Measurements from ENCODE around the gene POMGNT1. TPM values are rescaled to one million over a fixed set of nuclear protein-coding genes. Genes with fewer than 3 reads are reported as not detected.

POMGNT1 gene
- total RNA-seq, 1 experiment from 2014 or later: 62.5 TPM

DNA sequence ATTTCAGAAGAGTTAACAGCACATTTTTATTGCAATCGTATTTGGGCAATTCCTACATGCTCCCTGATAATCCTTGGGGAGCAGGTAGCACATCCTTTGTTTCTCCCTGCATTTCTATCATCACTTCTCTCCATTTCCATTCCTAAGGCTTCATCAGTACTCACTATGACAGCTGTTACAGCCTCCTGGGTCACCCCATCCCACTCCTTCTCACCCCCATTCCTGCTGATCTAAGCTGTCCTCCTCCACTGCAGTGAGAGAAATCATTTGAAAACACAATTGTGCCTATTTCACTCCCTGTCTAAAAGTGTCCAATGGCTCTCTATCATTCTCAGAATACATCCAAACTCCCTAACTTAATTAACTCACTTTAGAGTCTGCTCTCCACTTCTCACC, 40.3 kb downstream of the POMGNT1 start:
- DNase-seq (ENCODE audit: low read depth): no peak

DNA sequence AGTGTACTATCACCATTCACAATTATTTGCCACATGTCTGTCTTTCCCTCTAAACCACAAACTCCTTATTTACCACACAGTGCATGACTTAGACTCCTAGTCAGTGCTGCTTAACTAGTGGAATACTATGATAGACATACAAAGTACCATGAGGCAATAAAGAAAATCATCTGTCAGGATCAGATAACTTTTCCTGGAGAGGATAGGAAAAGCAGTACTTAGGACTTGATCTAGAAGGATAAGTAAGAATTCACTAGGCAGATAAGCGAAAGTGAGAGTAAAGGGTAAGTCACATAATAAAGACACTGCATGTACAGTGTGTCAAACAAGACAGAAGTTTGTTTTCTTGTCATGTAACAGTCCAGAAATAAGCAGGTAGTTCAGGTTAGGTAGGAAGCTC, 44.5 kb downstream of the POMGNT1 start:
- no peak for DNase-seq (ENCODE audit: low read depth)

DNA sequence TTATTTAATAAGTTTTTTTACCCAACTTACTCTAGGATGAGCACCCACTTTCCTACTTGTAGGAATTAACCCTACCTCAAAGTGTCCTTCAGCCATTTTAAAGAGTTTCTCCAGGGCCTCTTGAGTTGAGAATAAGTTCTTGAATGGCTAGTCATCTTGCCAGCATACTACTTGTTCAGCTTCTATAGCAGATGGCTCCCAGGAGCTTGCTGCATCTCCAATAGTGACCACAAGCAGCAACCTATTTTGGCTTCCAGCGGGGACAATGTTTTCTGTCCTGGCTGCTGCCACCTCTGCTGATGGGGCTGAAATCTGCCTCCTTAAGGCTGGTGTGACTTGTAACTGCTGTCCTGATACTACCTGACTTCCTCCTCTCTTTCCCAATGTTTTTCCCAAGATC, 45.0 kb downstream of the POMGNT1 start:
- no peak for DNase-seq (ENCODE audit: low read depth)

DNA sequence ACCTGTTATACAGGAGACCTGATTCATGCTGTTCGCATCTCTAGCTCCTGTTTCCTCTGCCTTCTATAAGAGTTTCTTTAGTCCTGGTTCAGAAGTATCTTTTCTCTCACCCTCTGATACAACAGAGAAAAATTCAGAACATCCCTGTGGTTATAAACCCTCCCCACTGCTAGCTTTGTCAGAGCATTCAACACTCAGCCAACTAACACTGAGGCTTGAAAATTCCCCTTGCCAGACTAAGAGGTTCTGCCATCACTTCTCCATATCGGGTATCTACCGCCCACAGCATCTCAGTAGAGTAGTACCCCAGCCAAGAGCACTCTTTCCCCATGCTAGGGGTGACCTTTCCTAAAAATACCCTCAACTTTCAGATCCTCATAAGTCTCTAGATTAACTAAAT, 46.2 kb downstream of the POMGNT1 start:
- DNase-seq (ENCODE audit: low read depth): no peak

DNA sequence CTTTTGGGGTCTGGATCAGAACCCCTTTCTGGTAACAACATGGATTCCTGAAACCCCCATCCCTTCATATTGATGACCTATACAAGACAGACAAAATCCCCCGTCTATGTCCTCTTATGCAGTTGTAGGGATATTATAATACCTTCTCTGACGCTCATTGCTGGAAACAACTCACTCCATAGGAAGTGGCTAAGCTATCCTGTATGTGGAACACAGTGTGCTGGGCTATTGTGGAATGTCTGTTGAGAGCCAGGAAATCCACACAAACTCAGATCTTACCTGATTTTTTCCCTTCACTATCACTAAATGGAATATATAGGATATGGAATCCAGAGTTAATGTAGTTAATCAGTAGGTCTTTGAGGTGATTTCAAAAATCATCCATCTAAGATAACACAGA, 48.1 kb downstream of the POMGNT1 start:
- DNase-seq (ENCODE audit: low read depth): no peak

DNA sequence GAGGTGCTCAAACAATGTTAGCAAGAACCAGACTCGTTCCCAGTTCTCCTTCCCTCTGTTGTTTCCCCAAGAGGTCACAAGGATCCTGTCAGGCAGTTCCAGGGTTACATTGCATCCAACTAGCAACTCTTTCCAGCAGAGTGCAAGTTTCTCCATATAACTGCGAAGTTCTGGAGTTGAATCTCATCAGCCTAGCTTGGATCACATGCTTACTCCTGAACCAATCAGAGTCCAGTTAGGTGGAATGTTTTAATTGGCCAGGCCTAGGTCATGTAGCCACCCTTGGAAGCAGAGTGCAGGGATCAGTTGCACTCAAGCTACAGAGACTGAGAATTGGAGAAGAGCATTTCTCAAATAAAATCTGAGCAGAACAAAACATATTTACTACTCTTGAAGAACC, 49.9 kb downstream of the POMGNT1 start:
- no peak for DNase-seq (ENCODE audit: low read depth)

Other genes with a start within 250 kb of the POMGNT1 start
- gene PIK3R3, start 65.8 kb downstream of the POMGNT1 start, total RNA-seq (2014; rRNA removed; shearing (Covaris generic)): 17.7 and 30.2 TPM in 2 replicates
- 2.7 TPM in 1 of 2 replicates, not detected in the other for gene TSPAN1, start 23.3 kb downstream of the POMGNT1 start, total RNA-seq (2014; rRNA removed; shearing (Covaris generic))
- not detected in 2 replicates for gene P3R3URF, start 21.9 kb downstream of the POMGNT1 start, total RNA-seq (2014; rRNA removed; shearing (Covaris generic))
- gene LURAP1, start 4.9 kb upstream of the POMGNT1 start, total RNA-seq (2014; rRNA removed; shearing (Covaris generic)): not detected in 2 replicates
- 19.9 and 22.5 TPM in 2 replicates for gene RAD54L, start 49.3 kb upstream of the POMGNT1 start, total RNA-seq (2014; rRNA removed; shearing (Covaris generic))
- 50.2 and 61.0 TPM in 2 replicates for gene LRRC41, start 105.2 kb upstream of the POMGNT1 start, total RNA-seq (2014; rRNA removed; shearing (Covaris generic))
- gene UQCRH, start 105.3 kb upstream of the POMGNT1 start, total RNA-seq (2014; rRNA removed; shearing (Covaris generic)): 1,306 and 1,452 TPM in 2 replicates
- gene NSUN4, start 142.4 kb upstream of the POMGNT1 start, total RNA-seq (2014; rRNA removed; shearing (Covaris generic)): 22.3 and 30.6 TPM in 2 replicates
- gene FAAH, start 195.9 kb upstream of the POMGNT1 start, total RNA-seq (2014; rRNA removed; shearing (Covaris generic)): 3.8 and 6.3 TPM in 2 replicates